HG03196 (cell line): ENCODE results near the gene MPP3.
"Not testable (repeated sequence)": the region's sequence is repeated elsewhere in the genome, so short reads cannot be mapped to it uniquely, and the experiment has no call there.

Source experiments
- ATAC-seq: cut with Tn5 transposase; IDR thresholded peaks from one replicate; pipeline ENCODE4 v1.9.1; 2021; ENCODE audit not compliant: unreplicated experiment

The MPP3 gene

DNA sequence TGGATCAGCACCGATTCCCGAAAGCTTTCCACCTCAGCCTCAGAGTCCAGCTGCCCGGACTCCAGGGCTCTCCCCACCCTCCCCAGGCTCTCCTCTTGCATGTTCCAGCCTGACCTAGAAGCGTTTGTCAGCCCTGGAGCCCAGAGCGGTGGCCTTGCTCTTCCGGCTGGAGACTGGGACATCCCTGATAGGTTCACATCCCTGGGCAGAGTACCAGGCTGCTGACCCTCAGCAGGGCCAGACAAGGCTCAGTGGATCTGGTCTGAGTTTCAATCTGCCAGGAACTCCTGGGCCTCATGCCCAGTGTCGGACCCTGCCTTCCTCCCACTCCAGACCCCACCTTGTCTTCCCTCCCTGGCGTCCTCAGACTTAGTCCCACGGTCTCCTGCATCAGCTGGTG lies 29.0 kb upstream of the MPP3 start:
- no peak for ATAC-seq

GRCh38 chr17:43860927-43861622 lies 28.1 kb upstream of the MPP3 start:
- no peak for ATAC-seq

DNA sequence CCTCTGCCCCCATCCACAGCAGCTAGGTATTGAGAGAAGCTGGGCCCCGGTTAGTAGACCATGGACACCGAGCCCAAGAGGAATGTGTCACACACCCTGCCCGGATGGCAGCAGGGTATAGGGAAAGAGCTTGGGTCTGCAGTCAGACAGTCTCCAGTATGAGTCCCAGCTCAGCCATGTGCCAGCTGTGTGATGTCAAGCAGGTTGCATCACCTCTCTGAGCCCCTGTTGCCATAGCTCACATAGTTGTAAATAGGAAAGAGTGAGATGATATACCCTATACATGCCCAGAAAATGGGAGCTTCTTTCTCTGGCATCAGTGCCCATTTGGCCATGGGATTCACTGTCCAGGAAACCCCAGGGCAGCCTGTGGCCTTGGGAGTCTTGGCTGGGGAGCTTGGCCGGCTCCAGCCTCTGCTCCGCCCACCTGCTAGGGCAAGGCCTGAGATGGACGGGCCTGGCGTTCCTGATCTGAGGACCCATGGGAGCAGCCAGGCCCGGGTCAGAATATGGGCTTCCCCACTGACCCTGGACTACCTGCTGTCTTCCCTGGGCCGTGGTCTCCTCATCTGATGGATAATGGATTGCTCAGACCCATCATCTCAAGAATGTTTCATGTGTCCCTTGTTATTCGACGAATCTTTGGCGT lies 27.3 kb upstream of the MPP3 start:
- ATAC-seq: no peak

- ATAC-seq: no peak
These were observed 25.1 kb upstream of the MPP3 start for GRCh38 chr17:43857957-43858600.

- ATAC-seq: no peak
These were observed 24.2 kb upstream of the MPP3 start for GRCh38 chr17:43857141-43857540.

DNA sequence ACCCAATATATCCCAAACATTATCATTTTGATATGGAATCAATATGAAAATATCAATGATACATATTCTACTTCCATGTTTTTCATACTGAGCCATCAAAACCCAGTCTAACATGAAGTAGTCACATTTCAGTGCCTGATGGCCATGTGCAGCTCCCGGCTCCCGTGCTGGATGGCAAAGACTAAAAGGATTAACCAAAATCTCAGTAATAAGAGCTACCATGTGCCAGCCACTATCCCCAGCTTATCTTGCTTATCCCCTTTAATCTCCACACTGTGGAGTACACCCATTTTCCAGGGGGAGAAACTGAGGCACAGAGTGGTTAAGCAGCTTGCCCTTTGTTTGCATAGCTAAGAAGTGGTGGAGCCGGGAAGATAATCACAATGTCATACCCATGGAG lies 23.2 kb upstream of the MPP3 start:
- ATAC-seq: no peak

DNA sequence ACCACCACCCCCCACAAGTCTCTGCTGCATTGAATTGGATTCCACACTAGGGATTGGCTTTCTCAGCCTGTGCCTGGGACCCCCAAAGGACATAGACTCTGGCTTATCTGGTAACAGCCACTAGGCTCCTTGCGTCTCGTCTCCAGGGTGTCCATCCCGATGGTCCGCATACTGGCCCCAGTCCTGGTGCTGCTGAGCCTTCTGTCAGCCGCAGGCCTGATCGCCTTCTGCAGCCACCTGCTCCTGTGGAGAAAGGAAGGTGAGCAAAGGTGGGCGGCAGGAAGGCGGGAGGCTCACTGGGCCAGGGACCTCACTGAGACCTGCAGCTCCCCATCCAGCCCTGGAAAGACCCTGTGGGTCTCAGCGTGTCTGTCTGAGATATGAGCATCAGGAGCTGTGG lies 22.1 kb upstream of the MPP3 start:
- no peak for ATAC-seq

DNA sequence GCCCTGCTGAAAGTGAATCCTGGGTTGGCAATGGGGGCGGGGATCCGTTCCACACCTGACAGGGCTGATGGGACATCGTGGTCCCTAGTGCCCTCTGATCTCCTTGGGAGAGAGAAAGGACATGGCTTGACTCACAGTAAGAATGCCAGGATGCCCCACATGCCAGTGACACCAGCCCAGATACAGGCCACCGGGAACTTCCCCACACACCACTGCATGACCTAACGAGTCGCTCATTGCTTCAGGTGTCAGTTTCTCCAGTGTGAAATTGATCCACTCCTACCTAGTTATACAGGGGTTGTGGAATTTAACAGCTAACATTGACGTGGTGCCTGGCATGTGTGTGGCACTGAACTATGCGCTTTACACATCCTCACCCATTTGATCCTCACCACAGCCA lies 21.6 kb upstream of the MPP3 start:
- no peak for ATAC-seq

DNA sequence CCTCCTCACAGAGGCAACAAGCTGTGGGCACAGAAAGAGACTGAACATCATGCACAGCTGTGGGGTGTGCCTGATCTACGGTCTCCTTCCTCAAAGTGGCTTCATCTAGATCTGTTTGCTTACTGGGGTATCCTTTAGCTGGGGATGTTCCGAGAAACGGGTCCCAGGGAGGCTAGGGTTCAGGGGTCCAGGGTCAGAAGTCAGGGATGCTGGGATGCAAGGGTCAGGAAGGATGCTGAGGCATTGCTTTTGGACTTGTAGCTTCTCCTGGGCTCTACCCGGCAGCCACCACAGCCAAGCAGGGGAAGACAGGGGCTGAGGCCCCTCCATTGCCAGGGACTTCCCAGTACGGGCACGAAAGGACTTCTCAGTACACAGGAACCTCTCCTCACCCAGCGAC lies 20.6 kb upstream of the MPP3 start:
- no peak for ATAC-seq

- ATAC-seq: no peak
These were observed 19.6 kb upstream of the MPP3 start for GRCh38 chr17:43852571-43852970.

- ATAC-seq: no peak
These were observed 16.2 kb upstream of the MPP3 start for GRCh38 chr17:43849116-43849515.

DNA sequence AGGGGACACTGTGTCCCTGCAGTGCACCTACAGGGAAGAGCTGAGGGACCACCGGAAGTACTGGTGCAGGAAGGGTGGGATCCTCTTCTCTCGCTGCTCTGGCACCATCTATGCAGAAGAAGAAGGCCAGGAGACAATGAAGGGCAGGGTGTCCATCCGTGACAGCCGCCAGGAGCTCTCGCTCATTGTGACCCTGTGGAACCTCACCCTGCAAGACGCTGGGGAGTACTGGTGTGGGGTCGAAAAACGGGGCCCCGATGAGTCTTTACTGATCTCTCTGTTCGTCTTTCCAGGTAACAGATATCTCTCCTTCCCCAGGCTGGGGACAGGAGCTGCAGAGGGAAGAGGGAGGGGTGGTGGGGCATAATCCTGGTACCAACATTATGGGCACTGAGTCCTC lies 15.7 kb upstream of the MPP3 start:
- ATAC-seq: no peak

DNA sequence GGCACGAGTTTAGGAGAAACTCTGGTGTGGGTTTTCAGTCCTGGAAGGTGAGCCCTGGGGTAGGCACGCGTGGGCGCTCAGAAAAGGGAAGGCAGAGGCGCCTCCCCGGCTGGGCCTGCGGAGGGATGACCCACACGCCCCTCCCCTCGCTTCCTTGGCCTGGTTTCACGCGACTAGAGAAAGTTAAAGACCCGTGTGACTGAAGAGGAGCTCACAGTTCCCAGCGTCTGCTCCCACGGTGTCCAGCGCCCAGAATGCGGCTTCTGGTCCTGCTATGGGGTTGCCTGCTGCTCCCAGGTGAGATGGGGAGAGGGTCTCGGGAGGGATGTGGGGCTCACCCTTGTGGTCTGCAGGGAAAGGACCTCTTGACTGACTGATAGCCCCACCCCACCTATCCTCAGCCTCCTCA lies 14.0 kb upstream of the MPP3 start, which contains the start of gene CD300LG:
Gene CD300LG (plus strand): TSS at position 214 of the 409 bp plus-strand sequence. CDS start 41 bp downstream, at position 255.
- ATAC-seq: no peak

GRCh38 chr17:43846221-43846712 lies 13.3 kb upstream of the MPP3 start:
- no peak for ATAC-seq

DNA sequence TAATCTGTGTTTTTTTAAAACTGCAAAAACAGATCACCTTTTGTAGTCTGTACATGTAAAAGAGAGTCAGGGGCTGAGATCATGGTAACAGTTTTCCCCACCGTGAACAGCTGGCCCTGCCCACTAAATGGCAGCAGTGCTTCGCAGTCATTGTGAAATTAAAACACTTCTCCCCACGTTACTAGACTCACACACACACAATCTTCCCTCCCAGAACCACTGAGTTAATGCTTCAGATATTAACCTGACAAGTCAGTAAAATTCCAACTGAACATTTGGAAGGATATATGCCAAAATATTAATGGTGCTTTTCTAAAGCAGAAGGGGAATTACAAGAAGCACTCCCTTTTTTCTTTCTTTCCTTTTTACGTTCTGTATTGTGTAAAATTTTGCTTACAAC lies 12.8 kb upstream of the MPP3 start:
- no peak for ATAC-seq

GRCh38 chr17:43844241-43844640 lies 11.3 kb upstream of the MPP3 start:
- no peak for ATAC-seq

DNA sequence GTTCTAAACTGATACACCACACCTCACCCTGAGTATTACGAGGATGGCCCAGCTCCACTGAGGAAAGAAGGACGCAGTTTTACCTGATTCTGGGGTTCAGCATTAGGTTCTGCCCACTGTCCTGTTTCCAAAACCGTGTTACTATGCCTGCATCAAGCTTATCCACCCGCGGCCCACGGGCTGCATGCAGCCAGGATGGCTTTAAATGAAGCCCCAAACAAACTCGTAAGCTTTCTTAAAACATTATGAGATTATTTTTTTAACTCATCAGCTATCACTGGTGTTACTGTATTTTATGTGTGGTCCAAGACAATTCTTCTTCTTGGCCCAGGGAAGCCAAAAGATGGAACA lies 10.0 kb upstream of the MPP3 start:
- no peak for ATAC-seq

- ATAC-seq: not testable (repeated sequence)
These were observed 9.4 kb upstream of the MPP3 start for GRCh38 chr17:43842091-43842974.

DNA sequence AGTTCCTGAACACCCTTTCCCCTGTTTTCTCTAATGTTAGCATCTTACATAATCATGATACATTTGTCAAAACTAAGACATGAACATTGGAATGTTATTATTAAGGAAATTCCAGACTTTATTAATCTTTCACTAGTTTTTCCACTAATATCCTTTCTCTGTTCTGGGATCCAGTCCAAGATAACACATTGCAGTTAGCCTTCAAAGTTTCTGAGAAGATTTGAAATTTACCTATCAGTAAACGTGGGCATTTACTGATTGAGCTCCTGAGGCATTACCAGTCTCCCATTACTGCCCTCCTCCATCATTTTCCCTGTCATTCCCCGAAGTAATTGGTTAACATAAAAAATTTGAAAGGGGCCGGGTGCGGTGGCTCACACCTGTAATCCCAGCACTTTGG lies 8.3 kb upstream of the MPP3 start:
- no peak for ATAC-seq

GRCh38 chr17:43840814-43841213 lies 7.9 kb upstream of the MPP3 start:
- ATAC-seq: no peak

DNA sequence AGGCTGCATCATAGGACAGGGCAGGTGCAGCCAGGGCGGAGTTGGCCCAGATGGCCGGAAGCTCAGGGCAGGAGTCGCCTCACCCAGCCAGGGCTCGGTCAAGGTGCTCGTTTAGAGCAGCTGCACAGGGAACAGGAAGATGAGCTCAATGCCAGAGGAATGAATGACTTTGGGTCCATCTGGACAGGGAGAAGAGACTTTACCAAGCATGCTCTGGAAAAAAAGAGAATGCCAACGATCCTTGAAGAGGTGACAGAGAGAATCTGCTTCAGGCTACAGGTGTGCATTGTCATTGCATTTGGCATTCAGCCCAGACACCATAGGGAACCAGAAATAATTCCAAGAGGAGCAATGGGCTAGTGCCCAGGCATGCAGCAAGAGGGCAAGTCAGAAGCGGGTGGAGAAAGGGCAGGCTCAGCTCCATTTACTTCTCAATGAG lies 6.7 kb upstream of the MPP3 start:
- no peak for ATAC-seq
